Measurements from ENCODE around the gene POLR2L.

Gene POLR2L

GRCh38 chr11:794766-795633, 47.3 kb downstream of the POLR2L start:
- no peak for TF ChIP-seq TOX (CRISPR knock-in tag; IDR thresholded peaks at IDR 0.05; ENCODE audit: borderline replicate concordance)
- no peak for TF ChIP-seq ISL1 (CRISPR knock-in tag; IDR thresholded peaks at IDR 0.05)
- no peak for ATAC-seq

- no peak for ATAC-seq
- TF ChIP-seq ARNTL (CRISPR knock-in tag; IDR thresholded peaks at IDR 0.05; ENCODE audit: borderline replicate concordance, low read depth) = no peak
- no peak for TF ChIP-seq ZNF70 (CRISPR knock-in tag; IDR thresholded peaks at IDR 0.05)
- TF ChIP-seq ZNF8 (CRISPR knock-in tag; IDR thresholded peaks at IDR 0.05) = no peak
- TF ChIP-seq ZNF565 (CRISPR knock-in tag; conservative IDR thresholded peaks at IDR 0.05; ENCODE audit: low read depth) = no peak
- TF ChIP-seq ISL1 (CRISPR knock-in tag; IDR thresholded peaks at IDR 0.05) = no peak
- no peak for TF ChIP-seq CSDC2 (CRISPR knock-in tag; IDR thresholded peaks at IDR 0.05)
- no peak for TF ChIP-seq OSR1 (CRISPR knock-in tag; IDR thresholded peaks at IDR 0.05)
- no peak for TF ChIP-seq ZFP30 (CRISPR knock-in tag; IDR thresholded peaks at IDR 0.05)
- TF ChIP-seq ZC3H10 (CRISPR knock-in tag; IDR thresholded peaks at IDR 0.05) = no peak
- TF ChIP-seq POU6F1 (CRISPR knock-in tag; IDR thresholded peaks at IDR 0.05; ENCODE audit: borderline replicate concordance, low read depth) = no peak
- no peak for TF ChIP-seq TSHZ2 (CRISPR knock-in tag; IDR thresholded peaks at IDR 0.05)
- TF ChIP-seq ESRRG (CRISPR knock-in tag; IDR thresholded peaks at IDR 0.05) = no peak
- no peak for TF ChIP-seq CSRNP3 (CRISPR knock-in tag; IDR thresholded peaks at IDR 0.05)
- TF ChIP-seq PATZ1 (CRISPR knock-in tag; IDR thresholded peaks at IDR 0.05; ENCODE audit: borderline replicate concordance) = no peak
- no peak for TF ChIP-seq RARB (CRISPR knock-in tag; IDR thresholded peaks at IDR 0.05)
These were observed 48.1 kb downstream of the POLR2L start for GRCh38 chr11:794013-794765.

- no peak for ATAC-seq
- no peak for TF ChIP-seq PPARA (CRISPR knock-in tag; IDR thresholded peaks at IDR 0.05; ENCODE audit: borderline replicate concordance)
- TF ChIP-seq ZNF8 (CRISPR knock-in tag; IDR thresholded peaks at IDR 0.05) = no peak
- no peak for TF ChIP-seq BACH2 (CRISPR knock-in tag; IDR thresholded peaks at IDR 0.05; ENCODE audit: borderline replicate concordance)
- TF ChIP-seq OSR1 (CRISPR knock-in tag; IDR thresholded peaks at IDR 0.05) = no peak
- no peak for TF ChIP-seq TSHZ2 (CRISPR knock-in tag; IDR thresholded peaks at IDR 0.05)
- no peak for TF ChIP-seq CSRNP3 (CRISPR knock-in tag; IDR thresholded peaks at IDR 0.05)
- TF ChIP-seq CREB5 (CRISPR knock-in tag; IDR thresholded peaks at IDR 0.05; ENCODE audit: low read depth) = no peak
- no peak for TF ChIP-seq TCF4 (CRISPR knock-in tag; IDR thresholded peaks at IDR 0.05; ENCODE audit: borderline replicate concordance)
- TF ChIP-seq SNAI2 (CRISPR knock-in tag; IDR thresholded peaks at IDR 0.05) = no peak
- TF ChIP-seq ESRRG (CRISPR knock-in tag; IDR thresholded peaks at IDR 0.05) = no peak
- TF ChIP-seq ZFP3 (CRISPR knock-in tag; IDR thresholded peaks at IDR 0.05) = no peak
- TF ChIP-seq ZC3H10 (CRISPR knock-in tag; IDR thresholded peaks at IDR 0.05) = no peak
These were observed 48.8 kb downstream of the POLR2L start for GRCh38 chr11:793556-793955.

Measured in SK-N-SH treated with all-trans-retinoic acid at 6 μM for 48 hours (cell line).